GM18505 (cell line): ENCODE results near the gene HEPACAM2.
A peak's percentile ranks its signal among the peaks of the same experiment; 100 is the strongest.

Source experiments
- ATAC-seq: cut with Tn5 transposase; IDR thresholded peaks from one replicate; pipeline ENCODE4 v1.9.1; 2021; ENCODE audit not compliant: unreplicated experiment
- POLR2A ChIP-seq: IDR thresholded peaks from 4 replicates; pipeline ENCODE4 v1.6.1; 2011; ENCODE audit warnings: borderline replicate concordance; ENCODE audit not compliant: insufficient read depth, insufficient read length; ENCODE audit errors: extremely low read depth

Gene HEPACAM2

DNA sequence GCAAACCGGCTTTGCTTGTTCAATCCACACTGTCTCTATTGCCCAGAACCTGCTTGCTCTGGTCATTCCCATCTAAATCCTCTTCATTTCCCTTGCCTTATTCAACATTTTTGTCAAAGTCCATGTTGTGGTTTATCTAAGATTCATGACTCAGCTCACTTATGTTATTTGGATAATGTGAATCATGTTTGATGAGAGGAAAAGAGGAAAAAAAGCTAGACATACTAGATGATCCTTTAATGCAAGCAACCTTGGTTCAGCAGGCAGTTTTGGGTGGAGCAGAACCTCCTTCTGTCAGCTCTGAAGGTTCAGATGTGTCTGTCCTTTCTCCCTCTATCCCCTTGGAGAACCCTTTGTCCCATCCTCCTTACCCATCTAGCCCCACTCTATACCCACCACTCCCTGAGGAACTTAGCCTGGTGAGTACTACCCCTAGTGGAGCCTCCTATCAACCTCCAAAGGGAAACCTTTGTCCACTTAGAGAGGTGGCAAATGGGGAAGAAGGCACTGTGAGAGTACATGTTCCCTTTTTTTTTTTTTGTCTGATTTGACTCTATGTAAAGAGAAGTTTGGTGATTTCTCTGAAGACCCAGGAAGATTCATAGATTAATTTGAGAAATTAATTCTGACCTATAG, 76.0 kb downstream of the HEPACAM2 start:
- TF ChIP-seq POLR2A = no peak

GRCh38 chr7:93148727-93149126, 77.5 kb downstream of the HEPACAM2 start:
- TF ChIP-seq POLR2A = no peak
- no peak for ATAC-seq

More for the DNA sequence above, 76.0 kb downstream of the HEPACAM2 start:
- ATAC-seq = no peak

DNA sequence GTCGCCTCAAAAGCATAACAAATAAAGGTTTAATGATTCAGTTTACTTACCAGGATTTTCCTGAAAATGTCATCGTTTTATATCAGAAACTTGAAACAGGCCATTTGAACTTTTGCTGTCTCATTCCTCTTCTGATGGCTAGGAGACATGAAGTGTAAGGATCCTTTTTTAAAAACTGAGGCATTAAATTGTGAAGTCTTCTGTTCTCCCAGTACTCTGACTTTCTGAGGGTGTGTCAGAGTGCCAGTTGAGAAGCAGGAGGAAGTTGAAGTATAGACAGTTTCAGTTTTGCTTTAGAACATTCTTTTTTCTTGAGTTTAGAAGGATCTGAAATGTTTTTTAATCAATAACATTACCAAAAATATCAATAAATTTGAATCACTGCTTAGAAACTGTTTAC, 78.1 kb downstream of the HEPACAM2 start, which contains the start of gene SAMD9L:
SAMD9L (minus strand) TSS at position 242 of the 400 bp plus-strand sequence. CDS start 12,414 bp downstream, outside the sequence.
- ATAC-seq = peak; percentile 67
- no peak for TF ChIP-seq POLR2A

- peak; percentile 17 for TF ChIP-seq POLR2A
- peak; percentile 78 for ATAC-seq
These were observed 78.9 kb downstream of the HEPACAM2 start for GRCh38 chr7:93147363-93147762.

DNA sequence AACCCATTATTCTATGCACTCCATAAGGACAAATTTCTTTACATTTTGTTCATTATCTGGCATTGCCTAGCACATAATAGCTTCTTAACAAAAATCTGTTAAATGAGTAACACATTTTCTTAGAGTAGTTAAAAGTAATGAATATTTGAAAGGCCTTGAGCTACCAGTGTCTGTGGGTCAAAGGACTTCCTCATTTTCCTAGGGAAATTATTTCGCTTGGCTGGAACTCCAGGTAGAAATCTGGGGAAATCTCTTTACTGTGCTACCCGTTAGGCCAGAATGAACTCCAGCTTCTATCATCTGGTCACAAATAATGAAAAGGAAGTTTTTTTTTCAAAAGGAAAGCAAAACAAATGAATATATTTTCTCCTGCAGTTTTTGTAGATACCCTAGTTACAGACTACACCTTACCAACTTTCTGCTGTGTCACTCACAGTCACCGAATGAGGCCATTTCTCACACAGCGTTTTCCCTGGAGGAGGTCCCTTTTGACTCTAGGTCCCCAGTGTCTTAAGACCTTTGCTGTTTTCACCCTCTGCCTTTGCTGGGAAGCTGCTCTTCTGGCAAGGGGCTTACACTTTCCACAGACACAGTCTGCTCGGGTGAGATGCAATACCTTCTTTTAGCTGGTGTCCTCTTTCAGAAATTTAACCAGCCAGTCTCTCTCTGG, 79.7 kb downstream of the HEPACAM2 start:
- ATAC-seq = peak; percentile 39
- no peak for TF ChIP-seq POLR2A

GRCh38 chr7:93146036-93146435, 80.2 kb downstream of the HEPACAM2 start:
- TF ChIP-seq POLR2A = no peak
- no peak for ATAC-seq

- no peak for TF ChIP-seq POLR2A
- ATAC-seq = no peak
These were observed 80.9 kb downstream of the HEPACAM2 start for GRCh38 chr7:93145354-93145753.

DNA sequence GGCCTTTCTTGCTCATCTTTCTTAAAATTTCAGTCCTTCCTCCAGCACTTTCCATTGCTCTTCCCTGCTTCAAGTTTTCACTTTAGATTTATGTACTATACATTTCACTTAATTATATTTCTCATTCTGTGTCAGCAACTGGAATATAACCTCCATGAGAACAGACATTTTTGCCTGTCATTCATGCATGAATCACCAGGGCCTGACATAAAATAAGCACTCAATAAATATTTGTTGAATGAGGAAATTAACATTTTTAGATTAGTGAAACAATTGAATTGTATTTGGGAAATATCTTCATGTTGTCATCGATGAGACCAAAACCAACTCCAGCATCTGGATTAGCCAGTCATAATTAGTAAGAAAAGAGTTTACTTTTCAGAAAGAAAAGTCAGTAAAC, 84.1 kb downstream of the HEPACAM2 start:
- no peak for TF ChIP-seq POLR2A
- ATAC-seq = no peak

DNA sequence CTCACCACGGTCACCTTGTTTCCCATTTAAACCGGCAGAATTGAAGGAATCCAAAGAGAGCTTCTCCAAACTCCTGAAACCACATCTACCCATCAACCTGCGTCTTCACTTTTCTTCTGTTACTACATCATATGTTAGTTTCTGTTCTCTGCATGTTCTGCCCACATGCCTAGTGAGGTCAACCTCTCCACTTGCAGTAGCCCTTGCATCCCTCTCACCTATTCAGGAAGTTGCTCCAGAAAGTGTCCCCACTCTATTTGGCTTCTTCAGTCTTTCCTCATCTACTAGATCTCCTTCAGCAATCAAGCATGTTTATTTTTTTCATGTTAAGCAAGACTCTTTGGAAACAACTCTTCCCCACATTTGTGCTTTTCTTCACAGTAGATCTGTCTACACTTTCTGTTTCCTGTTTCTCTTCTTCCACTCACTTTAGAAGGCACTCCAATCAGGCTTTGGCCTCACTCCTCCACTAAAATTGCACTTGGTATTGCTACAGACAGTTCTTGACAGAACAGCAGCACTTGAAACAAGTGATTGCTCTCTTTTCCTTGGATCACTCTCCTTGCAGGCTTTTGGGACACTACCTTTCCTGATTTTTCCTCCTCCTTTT, 85.6 kb downstream of the HEPACAM2 start:
- no peak for ATAC-seq

GRCh38 chr7:93138576-93138975, 87.7 kb downstream of the HEPACAM2 start:
- ATAC-seq = no peak
- no peak for TF ChIP-seq POLR2A

More for the DNA sequence above, 85.6 kb downstream of the HEPACAM2 start:
- TF ChIP-seq POLR2A = no peak
